GM23338 (cell line): Measurements from ENCODE around the gene AXL. TPM values are rescaled to one million over a fixed set of nuclear protein-coding genes. Genes with fewer than 3 reads are reported as not detected.

Source experiments
- ATAC-seq: fragments of 200-7000 bp; cut with Tn5 transposase; 3 replicates; pipeline ENCODE4 v1.9.1; 2020
- DNase-seq: peaks from one replicate; pipeline ENCODE4 v3.0.0-alpha.2; 2015; ENCODE audit warnings: low spot score
- H2AFZ ChIP-seq: fragments of 200-600 bp; sonication (generic); 2 replicates; pipeline ENCODE4 v1.8.0; 2016; ENCODE audit warnings: antibody characterized with exemption, mild to moderate bottlenecking, moderate library complexity
- H3F3A ChIP-seq: fragments of 200-600 bp; sonication (generic); replicated peaks from 2 replicates; pipeline ENCODE4 v1.8.0; 2017; ENCODE audit warnings: antibody characterized with exemption, mixed run types, low read depth
- H3K27ac ChIP-seq: fragments of 200-600 bp; sonication (generic); 2 replicates; pipeline ENCODE4 v1.6.1; 2016; ENCODE audit warnings: low read depth
- H3K27me3 ChIP-seq: fragments of 200-600 bp; sonication (generic); 2 replicates; pipeline ENCODE4 v1.8.0; 2016; ENCODE audit warnings: mild to moderate bottlenecking, mixed run types, moderate library complexity; ENCODE audit not compliant: insufficient read depth
- H3K36me3 ChIP-seq: fragments of 200-600 bp; sonication (generic); 2 replicates; pipeline ENCODE4 v1.8.0; 2016; ENCODE audit warnings: mild to moderate bottlenecking; ENCODE audit not compliant: insufficient read depth
- H3K4me1 ChIP-seq: fragments of 200-600 bp; sonication (generic); 2 replicates; pipeline ENCODE4 v1.8.0; 2016; ENCODE audit warnings: mild to moderate bottlenecking, moderate library complexity; ENCODE audit not compliant: insufficient read depth
- H3K4me2 ChIP-seq: fragments of 200-600 bp; sonication (generic); 2 replicates; pipeline ENCODE4 v1.7.1; 2017; ENCODE audit warnings: mixed run types
- H3K4me3 ChIP-seq: fragments of 200-600 bp; sonication (generic); 2 replicates; pipeline ENCODE4 v1.6.1; 2016; ENCODE audit warnings: mixed run types
- H3K79me2 ChIP-seq: fragments of 200-600 bp; sonication (generic); replicated peaks from 2 replicates; pipeline ENCODE4 v1.8.0; 2017; ENCODE audit warnings: mild to moderate bottlenecking; ENCODE audit not compliant: insufficient read depth
- H3K9me2 ChIP-seq: fragments of 200-600 bp; sonication (generic); 2 replicates; pipeline ENCODE4 v1.8.0; 2017; ENCODE audit not compliant: insufficient read depth
- H4K20me1 ChIP-seq: fragments of 200-600 bp; sonication (generic); replicated peaks from 2 replicates; pipeline ENCODE4 v1.8.0; 2017; ENCODE audit warnings: mild to moderate bottlenecking; ENCODE audit not compliant: insufficient read depth
- H3K27ac Mint-ChIP-seq: 2 replicates; pipeline ENCODE4 v1.8.0; 2020; ENCODE audit warnings: inconsistent platforms, mild to moderate bottlenecking, moderate library complexity, mixed read lengths
- H3K27me3 Mint-ChIP-seq: 3 replicates; pipeline ENCODE4 v1.8.0; 2022; ENCODE audit warnings: low read depth, mild to moderate bottlenecking, moderate library complexity, mixed read lengths, inconsistent platforms; ENCODE audit not compliant: insufficient read depth, poor library complexity
- H3K36me3 Mint-ChIP-seq: 3 replicates; pipeline ENCODE4 v1.8.0; 2021; ENCODE audit warnings: low read depth, mild to moderate bottlenecking, inconsistent platforms, moderate library complexity, mixed read lengths
- H3K4me1 Mint-ChIP-seq: 3 replicates; pipeline ENCODE4 v1.8.0; 2020; ENCODE audit warnings: mild to moderate bottlenecking, inconsistent platforms, mixed read lengths
- H3K4me3 Mint-ChIP-seq: 3 replicates; pipeline ENCODE4 v1.8.0; 2021; ENCODE audit warnings: moderate library complexity, mild to moderate bottlenecking, inconsistent platforms, mixed read lengths
- H3K9me3 Mint-ChIP-seq: 3 replicates; pipeline ENCODE4 v1.8.0; 2020; ENCODE audit warnings: moderate library complexity, mild to moderate bottlenecking, inconsistent platforms, mixed read lengths
- CREB1 ChIP-seq: fragments of 250-450 bp; sonication (Bioruptor Pico); IDR thresholded peaks from 2 replicates; pipeline ENCODE4 v1.5.0; 2020; ENCODE audit warnings: low read depth, mild to moderate bottlenecking, moderate library complexity
- CTCF ChIP-seq, 2 experiments: fragments of 200-600 bp in 1 of 2; sonication (generic) in 1 of 2; conservative IDR thresholded peaks; 2 replicates each; pipeline versions ENCODE4 v1.5.1 to v1.6.1; 2016 to 2017; ENCODE audit warnings: antibody characterized with exemption in 2 of 2, low read depth in 2 of 2, mild to moderate bottlenecking in 2 of 2, moderate library complexity in 1 of 2
- EZH2 ChIP-seq: fragments of 200-600 bp; sonication (generic); IDR thresholded peaks from one replicate; pipeline ENCODE4 v1.8.0; 2017; ENCODE audit warnings: antibody characterized with exemption, mild to moderate bottlenecking, low read depth; ENCODE audit not compliant: unreplicated experiment
- NANOG ChIP-seq: IDR thresholded peaks from 2 replicates; pipeline ENCODE4 v1.6.1; 2016; ENCODE audit warnings: antibody characterized with exemption, borderline replicate concordance
- POLR2AphosphoS5 ChIP-seq: IDR thresholded peaks from 2 replicates; pipeline ENCODE4 v1.6.1; 2016; ENCODE audit warnings: antibody characterized with exemption, low read depth
- STAT1 ChIP-seq: IDR thresholded peaks from one replicate; pipeline ENCODE4 v1.6.1; 2016; ENCODE audit warnings: antibody characterized with exemption; ENCODE audit not compliant: unreplicated experiment
- ZNF114 ChIP-seq: fragments of 250-450 bp; sonication (Bioruptor Pico); IDR thresholded peaks from 2 replicates; pipeline ENCODE4 v1.5.0; 2020; ENCODE audit warnings: mild to moderate bottlenecking, moderate library complexity
- ZNF331 ChIP-seq: fragments of 250-450 bp; sonication (Bioruptor Pico); IDR thresholded peaks from 2 replicates; pipeline ENCODE4 v1.5.0; 2020; ENCODE audit warnings: low read depth, mild to moderate bottlenecking, moderate library complexity
- ZNF462 ChIP-seq: fragments of 250-450 bp; sonication (Bioruptor Pico); IDR thresholded peaks from 2 replicates; pipeline ENCODE4 v1.5.0; 2020; ENCODE audit warnings: mild to moderate bottlenecking, moderate library complexity
- polyA plus RNA-seq: library from polyadenylated mRNA; unstranded; fragments of >200 nt; fragmentation: Nextera tagmentation; extraction: Ambion mirVana; gene quantifications from 2 replicates; pipeline ENCODE4 v1.2.1, GENCODE V29; 2016
- total RNA-seq: library from RNA; depleted of rRNA; stranded (reverse); fragments of >200 nt; shearing (Covaris generic); gene quantifications from 2 replicates; pipeline ENCODE4 v1.2.3, GENCODE V29; 2014

AXL gene
- total and polyA plus RNA-seq, 2 experiments from 2014 or later, result 9.0 to 28.4 TPM

GRCh38 chr19:41302624-41303351, 83.8 kb downstream of the AXL start (continued):
- no peak for TF ChIP-seq EZH2
- no peak for TF ChIP-seq ZNF462 (CRISPR knock-in tag)

DNA sequence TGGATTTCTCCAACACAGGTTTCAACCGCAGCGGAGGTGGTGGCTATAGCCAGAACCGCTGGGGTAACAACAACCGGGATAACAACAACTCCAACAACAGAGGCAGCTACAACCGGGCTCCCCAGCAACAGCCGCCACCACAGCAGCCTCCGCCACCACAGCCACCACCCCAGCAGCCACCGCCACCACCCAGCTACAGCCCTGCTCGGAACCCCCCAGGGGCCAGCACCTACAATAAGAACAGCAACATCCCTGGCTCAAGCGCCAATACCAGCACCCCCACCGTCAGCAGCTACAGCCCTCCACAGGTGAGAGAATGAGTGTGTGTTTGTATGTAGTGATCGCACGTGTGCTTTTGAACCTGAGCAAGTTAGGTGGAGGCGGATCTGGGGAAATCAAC, 84.9 kb downstream of the AXL start:
- H3K27me3 Mint-ChIP-seq, result peaks cover 19% of the 10 kb centered on the region
- Histone ChIP-seq H3K4me2 (no peak overlapping the region), H4K20me1 (peaks cover 29% of the 10 kb centered on the region), H3K27me3 (no peaks in the 10 kb centered on the region), H3K36me3 (peaks cover 80% of the 10 kb centered on the region), H3K27ac (no peak overlapping the region), H3K9me2 (no peaks in the 10 kb centered on the region), H2AFZ (no peak overlapping the region), H3K4me1 (peaks cover 4% of the 10 kb centered on the region), H3K79me2 (no peaks in the 10 kb centered on the region), H3K4me3 (no peak overlapping the region), H3F3A (peaks cover 59% of the 10 kb centered on the region)
- peaks cover 87% of the 10 kb centered on the region for H3K36me3 Mint-ChIP-seq
- H3K4me3 Mint-ChIP-seq, result no peak overlapping the region; the same call in 2 of the 3 replicates
- H3K27ac Mint-ChIP-seq, result no peak overlapping the region
- DNase-seq (no peak), ATAC-seq (no peak)
- H3K9me3 Mint-ChIP-seq, result no peaks in the 10 kb centered on the region; the same call in 2 of the 3 replicates
- peaks cover 14% of the 10 kb centered on the region for H3K4me1 Mint-ChIP-seq
- TF ChIP-seq NANOG (no peak), CTCF (conservative IDR thresholded peaks at IDR 0.05; ENCODE audit: low read depth in 2 of 2) (no peak), CREB1 (no peak), STAT1 (no peak), ZNF114 (CRISPR knock-in tag) (no peak), ZNF331 (no peak), POLR2AphosphoS5 (no peak)
